22Rv1 (cell line): Measurements from ENCODE around the gene RPS19BP1.

Source experiments
- ZFX ChIP-seq: fragments of 450-650 bp; IDR thresholded peaks from 2 replicates; pipeline ENCODE4 v1.6.1; 2017; ENCODE audit warnings: antibody characterized with exemption, borderline replicate concordance
- TF ChIP-seq, protein P1 (sequence below): fragments of 450-650 bp; IDR thresholded peaks from 2 replicates; pipeline ENCODE4 v1.5.1; 2017; ENCODE audit warnings: mild to moderate bottlenecking

DNA sequence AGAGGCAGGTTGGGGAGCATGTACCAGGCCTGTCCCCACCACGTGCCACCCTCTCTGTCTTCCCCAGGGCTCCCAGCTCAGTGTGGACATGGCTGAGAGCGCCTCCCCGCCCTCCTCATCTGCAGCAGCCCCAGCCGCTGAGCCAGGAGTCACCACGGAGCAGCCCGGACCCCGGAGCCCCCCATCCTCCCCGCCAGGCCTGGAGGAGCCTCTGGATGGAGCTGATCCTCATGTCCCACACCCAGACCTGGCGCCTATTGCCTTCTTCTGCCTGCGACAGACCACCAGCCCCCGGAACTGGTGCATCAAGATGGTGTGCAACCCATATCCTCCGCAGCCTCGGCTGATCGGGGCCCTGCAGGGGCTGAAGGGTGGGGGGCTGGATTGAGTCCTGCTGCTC, 38.1 kb upstream of the RPS19BP1 start, which contains the start of gene CACNA1I:
- TF ChIP-seq, protein P1, sequence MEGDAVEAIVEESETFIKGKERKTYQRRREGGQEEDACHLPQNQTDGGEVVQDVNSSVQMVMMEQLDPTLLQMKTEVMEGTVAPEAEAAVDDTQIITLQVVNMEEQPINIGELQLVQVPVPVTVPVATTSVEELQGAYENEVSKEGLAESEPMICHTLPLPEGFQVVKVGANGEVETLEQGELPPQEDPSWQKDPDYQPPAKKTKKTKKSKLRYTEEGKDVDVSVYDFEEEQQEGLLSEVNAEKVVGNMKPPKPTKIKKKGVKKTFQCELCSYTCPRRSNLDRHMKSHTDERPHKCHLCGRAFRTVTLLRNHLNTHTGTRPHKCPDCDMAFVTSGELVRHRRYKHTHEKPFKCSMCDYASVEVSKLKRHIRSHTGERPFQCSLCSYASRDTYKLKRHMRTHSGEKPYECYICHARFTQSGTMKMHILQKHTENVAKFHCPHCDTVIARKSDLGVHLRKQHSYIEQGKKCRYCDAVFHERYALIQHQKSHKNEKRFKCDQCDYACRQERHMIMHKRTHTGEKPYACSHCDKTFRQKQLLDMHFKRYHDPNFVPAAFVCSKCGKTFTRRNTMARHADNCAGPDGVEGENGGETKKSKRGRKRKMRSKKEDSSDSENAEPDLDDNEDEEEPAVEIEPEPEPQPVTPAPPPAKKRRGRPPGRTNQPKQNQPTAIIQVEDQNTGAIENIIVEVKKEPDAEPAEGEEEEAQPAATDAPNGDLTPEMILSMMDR, result no peak
- TF ChIP-seq ZFX, result no peak
